Activated CD8-positive, alpha-beta memory T cell treated with anti-CD3 and anti-CD28 coated beads, Interleukin-2, amount 50 U/mL, for 1 hour (primary cell): ENCODE results near the gene TSKS.
"Not testable (repeated sequence)": the region's sequence is repeated elsewhere in the genome, so short reads cannot be mapped to it uniquely, and the experiment has no call there.

Experiments used
- DNase-seq: peaks from one replicate; pipeline ENCODE4 v3.0.0-alpha.2; 2020; ENCODE audit errors: extremely low read depth

The TSKS gene

GRCh38 chr19:49766007-49766929 lies 3.2 kb upstream of the TSKS start:
- DNase-seq: peak; percentile 98

GRCh38 chr19:49764341-49764740 lies 1.2 kb upstream of the TSKS start:
- DNase-seq: no peak

GRCh38 chr19:49761625-49762311 lies 1.3 kb downstream of the TSKS start:
- no peak for DNase-seq

- no peak for DNase-seq
Observed at GRCh38 chr19:49761249-49761624, 1.9 kb downstream of the TSKS start.

- DNase-seq: no peak
Observed at GRCh38 chr19:49758292-49758691, 4.8 kb downstream of the TSKS start.

- no peak for DNase-seq
Observed at GRCh38 chr19:49755956-49756355, 7.2 kb downstream of the TSKS start.

- DNase-seq: no peak
Observed at GRCh38 chr19:49752701-49753100, 10.4 kb downstream of the TSKS start.

- no peak for DNase-seq
Observed at GRCh38 chr19:49749771-49750170, 13.3 kb downstream of the TSKS start.

- no peak for DNase-seq
Observed at GRCh38 chr19:49749055-49749716, 13.9 kb downstream of the TSKS start.

GRCh38 chr19:49746206-49746958 lies 16.7 kb downstream of the TSKS start:
- DNase-seq: no peak

- DNase-seq: no peak
Observed at GRCh38 chr19:49744946-49745381, 18.1 kb downstream of the TSKS start.

- DNase-seq: no peak
Observed at GRCh38 chr19:49741210-49741844, 21.8 kb downstream of the TSKS start.

GRCh38 chr19:49739933-49740332 lies 23.2 kb downstream of the TSKS start:
- no peak for DNase-seq

- DNase-seq: no peak
Observed at GRCh38 chr19:49739098-49739497, 24.0 kb downstream of the TSKS start.

GRCh38 chr19:49738268-49738667 lies 24.8 kb downstream of the TSKS start:
- no peak for DNase-seq

- no peak for DNase-seq
Observed at GRCh38 chr19:49730166-49730565, 32.9 kb downstream of the TSKS start.

GRCh38 chr19:49727217-49728030 lies 35.7 kb downstream of the TSKS start:
- no peak for DNase-seq

GRCh38 chr19:49719420-49719819 lies 43.7 kb downstream of the TSKS start:
- not testable (repeated sequence) for DNase-seq

- DNase-seq: no peak
Observed at GRCh38 chr19:49718991-49719390, 44.1 kb downstream of the TSKS start.

- DNase-seq: no peak
Observed at GRCh38 chr19:49718511-49718910, 44.6 kb downstream of the TSKS start.
